Erythroblast (primary cell): ENCODE measurements around the gene LRMDA.

Experiments
- GATA1 ChIP-seq: IDR thresholded peaks from 2 replicates; pipeline ENCODE4 v1.6.1; 2011; ENCODE audit warnings: low read depth, mild to moderate bottlenecking, control low read depth, low read length, moderate library complexity
- POLR2A ChIP-seq: IDR thresholded peaks from 2 replicates; pipeline ENCODE4 v1.6.1; 2011; ENCODE audit warnings: mild to moderate bottlenecking, low read length

GRCh38 chr10:75751232-75751631, 319.8 kb downstream of the LRMDA start:
- TF ChIP-seq POLR2A, result no peak
- TF ChIP-seq GATA1, result no peak
